Measurements from ENCODE around the gene DNM3. TPM values are rescaled to one million over a fixed set of nuclear protein-coding genes. Genes with fewer than 3 reads are reported as not detected.

The DNM3 gene
- total RNA-seq, 6 experiments from 2014 or later: 0.25 to 0.73 (median 0.39) TPM

- H3K4me1 Mint-ChIP-seq (ENCODE audit: low read depth): no peaks in the 10 kb centered on the region
- peaks cover 14% of the 10 kb centered on the region for H3K9me3 Mint-ChIP-seq
- no peak for TF ChIP-seq CTCF (IDR thresholded peaks at IDR 0.05)
- no peaks in the 10 kb centered on the region; the same call in 1 of the 2 replicates for H3K27me3 Mint-ChIP-seq (ENCODE audit: insufficient read depth)
- peaks cover 16% of the 10 kb centered on the region; the same call in 1 of the 2 replicates for H3K36me3 Mint-ChIP-seq (ENCODE audit: low read depth)
- no peak overlapping the region for H3K4me3 Mint-ChIP-seq
- H3K27ac Mint-ChIP-seq: no peak overlapping the region
- no peak for DNase-seq
Observed at GRCh38 chr1:172308577-172308976, 467.3 kb downstream of the DNM3 start.

- no peak for TF ChIP-seq CTCF (IDR thresholded peaks at IDR 0.05)
- Mint-ChIP-seq H3K27me3 (ENCODE audit: insufficient read depth) (no peaks in the 10 kb centered on the region; the same call in none of the 2 replicates), H3K27ac (no peak overlapping the region), H3K36me3 (ENCODE audit: low read depth) (0 out of 2 replicates have a peak, but pooled peaks cover 1% of the 10 kb centered on the region), H3K4me1 (ENCODE audit: low read depth) (peaks cover 10% of the 10 kb centered on the region), H3K4me3 (no peak overlapping the region; the same call in 1 of the 2 replicates), H3K9me3 (peaks cover under 1% of the 10 kb centered on the region)
- DNase-seq: peak; percentile 61
Observed at GRCh38 chr1:172320733-172321132, 479.4 kb downstream of the DNM3 start.

DNA sequence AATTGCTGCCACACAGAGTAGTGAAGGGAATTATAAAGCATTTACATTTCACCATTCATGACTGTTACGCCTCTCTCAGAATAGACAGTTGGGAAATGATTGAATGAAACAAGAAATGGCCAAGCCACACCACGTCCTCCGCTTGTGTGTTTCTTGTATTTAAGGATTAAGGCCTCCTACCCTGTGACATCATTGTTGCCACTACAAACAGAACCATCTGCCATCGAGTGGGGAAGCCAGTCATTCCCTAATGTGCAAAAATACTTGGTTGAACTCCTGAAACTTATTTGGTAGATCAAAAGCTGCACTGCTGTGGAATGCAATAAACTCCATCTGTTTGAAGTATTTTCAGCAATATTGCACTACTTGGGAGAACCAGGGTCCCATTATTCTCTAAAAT is 480.2 kb downstream of the DNM3 start:
- DNase-seq: peak; percentile 37
- Mint-ChIP-seq H3K4me1 (ENCODE audit: low read depth) (peaks cover 17% of the 10 kb centered on the region), H3K9me3 (no peaks in the 10 kb centered on the region), H3K36me3 (ENCODE audit: low read depth) (no peaks in the 10 kb centered on the region), H3K27ac (no peak overlapping the region), H3K4me3 (no peak overlapping the region), H3K27me3 (ENCODE audit: insufficient read depth) (no peaks in the 10 kb centered on the region; the same call in 1 of the 2 replicates)
- TF ChIP-seq CTCF (IDR thresholded peaks at IDR 0.05): no peak

DNA sequence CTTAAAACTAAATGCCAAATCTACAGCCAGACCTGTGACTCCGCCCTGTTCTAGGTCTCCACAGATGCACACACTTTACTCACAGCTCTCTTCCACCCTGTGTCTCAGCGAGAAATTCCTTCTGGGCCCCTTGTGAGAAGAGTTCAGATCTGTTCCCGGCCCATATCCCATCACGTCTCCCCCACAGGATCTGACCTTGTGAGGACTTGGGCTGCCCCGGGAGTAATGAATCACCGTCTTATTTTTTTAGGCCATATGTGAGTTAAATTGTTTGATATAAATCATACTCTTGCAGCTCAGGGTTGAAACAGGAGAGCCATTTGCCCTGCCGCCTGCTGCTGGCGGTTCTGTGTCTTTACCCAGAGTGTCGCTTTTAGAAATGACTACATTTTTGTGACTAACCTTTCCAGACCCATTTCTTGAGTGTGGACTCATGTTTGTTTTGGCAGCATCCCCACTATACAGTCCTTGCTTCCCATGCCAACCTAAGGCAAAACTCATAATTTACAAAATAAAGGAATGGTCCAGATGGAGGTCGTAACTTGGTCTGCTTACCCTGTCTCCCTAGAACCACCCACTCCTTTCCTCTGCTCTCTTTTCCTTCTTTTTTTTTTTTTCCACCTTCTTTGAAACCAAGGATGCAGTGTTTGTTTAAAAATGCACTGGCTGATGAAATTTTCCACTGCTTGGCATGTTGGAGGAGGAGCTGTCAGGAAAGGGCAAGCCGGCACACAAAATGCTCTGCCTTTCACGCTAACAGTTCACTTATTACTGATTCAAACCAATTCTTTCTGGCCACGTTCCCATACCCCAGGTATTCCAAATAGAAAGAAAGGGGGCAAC is 481.1 kb downstream of the DNM3 start:
- H3K4me3 Mint-ChIP-seq: no peak overlapping the region
- H3K27me3 Mint-ChIP-seq (ENCODE audit: insufficient read depth): no peaks in the 10 kb centered on the region; the same call in 1 of the 2 replicates
- peak; percentile 82 for DNase-seq
- no peaks in the 10 kb centered on the region for H3K9me3 Mint-ChIP-seq
- no peak overlapping the region for H3K27ac Mint-ChIP-seq
- H3K36me3 Mint-ChIP-seq (ENCODE audit: low read depth): no peaks in the 10 kb centered on the region
- TF ChIP-seq CTCF (IDR thresholded peaks at IDR 0.05): peak; percentile 28; the same call in 1 of the 2 replicates
- peaks cover 18% of the 10 kb centered on the region for H3K4me1 Mint-ChIP-seq (ENCODE audit: low read depth)

- no peak for TF ChIP-seq CTCF (IDR thresholded peaks at IDR 0.05)
- Mint-ChIP-seq H3K27ac (no peak overlapping the region), H3K4me3 (no peak overlapping the region), H3K9me3 (no peaks in the 10 kb centered on the region), H3K27me3 (ENCODE audit: insufficient read depth) (no peaks in the 10 kb centered on the region; the same call in 1 of the 2 replicates), H3K36me3 (ENCODE audit: low read depth) (no peaks in the 10 kb centered on the region), H3K4me1 (ENCODE audit: low read depth) (peaks cover 18% of the 10 kb centered on the region)
- DNase-seq: no peak
Observed at GRCh38 chr1:172323686-172324085, 482.4 kb downstream of the DNM3 start.

Measured in HFFc6 (cell line).